RWPE2 (cell line): ENCODE results near the gene OTUD7B.
A peak's percentile ranks its signal among the peaks of the same experiment; 100 is the strongest.

ENCODE experiments used
- ATAC-seq: fragments of 200-7000 bp; cut with Tn5 transposase; 3 replicates; pipeline ENCODE4 v1.9.1; 2021; ENCODE audit warnings: low read depth
- DNase-seq: peaks from one replicate; pipeline ENCODE4 v3.0.0-alpha.2; 2020; ENCODE audit warnings: low spot score
- H3K27ac ChIP-seq: fragments of 450-650 bp; 2 replicates; pipeline ENCODE4 v1.5.1; 2017; ENCODE audit warnings: mild to moderate bottlenecking; ENCODE audit not compliant: poor library complexity, severe bottlenecking
- H3K27me3 ChIP-seq: fragments of 250-450 bp; sonication (Bioruptor Pico); 2 replicates; pipeline ENCODE4 v1.5.1; 2021; ENCODE audit warnings: mild to moderate bottlenecking, moderate library complexity; ENCODE audit not compliant: insufficient read depth, poor library complexity, severe bottlenecking
- H3K36me3 ChIP-seq: fragments of 250-450 bp; sonication (Bioruptor Pico); 2 replicates; pipeline ENCODE4 v1.5.1; 2020; ENCODE audit warnings: low read depth, mild to moderate bottlenecking, moderate library complexity
- H3K4me1 ChIP-seq: fragments of 250-450 bp; sonication (Bioruptor Pico); 2 replicates; pipeline ENCODE4 v1.5.1; 2021; ENCODE audit warnings: mild to moderate bottlenecking, moderate library complexity; ENCODE audit not compliant: insufficient read depth, poor library complexity, severe bottlenecking
- H3K4me3 ChIP-seq: fragments of 250-450 bp; sonication (Bioruptor Pico); 2 replicates; pipeline ENCODE4 v1.5.1; 2021; ENCODE audit warnings: mild to moderate bottlenecking, moderate library complexity; ENCODE audit not compliant: severe bottlenecking
- H3K9me3 ChIP-seq: fragments of 250-450 bp; sonication (Bioruptor Pico); 2 replicates; pipeline ENCODE4 v1.5.1; 2021; ENCODE audit warnings: mild to moderate bottlenecking, moderate library complexity; ENCODE audit not compliant: severe bottlenecking
- TF ChIP-seq, protein P1 (sequence below): fragments of 450-650 bp; IDR thresholded peaks from one replicate; pipeline ENCODE4 v1.5.1; 2017; ENCODE audit warnings: mild to moderate bottlenecking, moderate library complexity; ENCODE audit not compliant: poor library complexity, severe bottlenecking

OTUD7B gene

GRCh38 chr1:150015651-150016131 is 5.2 kb upstream of the OTUD7B start:
- Histone ChIP-seq H3K4me3 (no peak overlapping the region), H3K4me1 (no peaks in the 10 kb centered on the region), H3K27ac (no peak overlapping the region), H3K27me3 (no peaks in the 10 kb centered on the region), H3K9me3 (no peaks in the 10 kb centered on the region), H3K36me3 (no peaks in the 10 kb centered on the region)
- ATAC-seq: no peak
- TF ChIP-seq, protein P1, sequence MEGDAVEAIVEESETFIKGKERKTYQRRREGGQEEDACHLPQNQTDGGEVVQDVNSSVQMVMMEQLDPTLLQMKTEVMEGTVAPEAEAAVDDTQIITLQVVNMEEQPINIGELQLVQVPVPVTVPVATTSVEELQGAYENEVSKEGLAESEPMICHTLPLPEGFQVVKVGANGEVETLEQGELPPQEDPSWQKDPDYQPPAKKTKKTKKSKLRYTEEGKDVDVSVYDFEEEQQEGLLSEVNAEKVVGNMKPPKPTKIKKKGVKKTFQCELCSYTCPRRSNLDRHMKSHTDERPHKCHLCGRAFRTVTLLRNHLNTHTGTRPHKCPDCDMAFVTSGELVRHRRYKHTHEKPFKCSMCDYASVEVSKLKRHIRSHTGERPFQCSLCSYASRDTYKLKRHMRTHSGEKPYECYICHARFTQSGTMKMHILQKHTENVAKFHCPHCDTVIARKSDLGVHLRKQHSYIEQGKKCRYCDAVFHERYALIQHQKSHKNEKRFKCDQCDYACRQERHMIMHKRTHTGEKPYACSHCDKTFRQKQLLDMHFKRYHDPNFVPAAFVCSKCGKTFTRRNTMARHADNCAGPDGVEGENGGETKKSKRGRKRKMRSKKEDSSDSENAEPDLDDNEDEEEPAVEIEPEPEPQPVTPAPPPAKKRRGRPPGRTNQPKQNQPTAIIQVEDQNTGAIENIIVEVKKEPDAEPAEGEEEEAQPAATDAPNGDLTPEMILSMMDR: no peak
- DNase-seq: no peak

- Histone ChIP-seq H3K9me3 (no peaks in the 10 kb centered on the region), H3K36me3 (no peaks in the 10 kb centered on the region; the same call in 1 of the 2 replicates), H3K4me1 (peaks cover 12% of the 10 kb centered on the region), H3K27ac (no peak overlapping the region), H3K4me3 (no peak overlapping the region), H3K27me3 (no peaks in the 10 kb centered on the region)
- DNase-seq (no peak), ATAC-seq (no peak)
- TF ChIP-seq, protein P1: no peak
Observed at GRCh38 chr1:150012611-150013010, 2.1 kb upstream of the OTUD7B start.

- peaks cover 18% of the 10 kb centered on the region for H3K4me1 ChIP-seq
- peak overlapping the region; percentile 83 for H3K27ac ChIP-seq
- peak overlapping the region; percentile 67 for H3K4me3 ChIP-seq
- ATAC-seq: peak; percentile 69
- H3K9me3 ChIP-seq: no peaks in the 10 kb centered on the region
- peaks cover 18% of the 10 kb centered on the region for H3K36me3 ChIP-seq
- H3K27me3 ChIP-seq: no peaks in the 10 kb centered on the region
- TF ChIP-seq, protein P1: no peak
- peak; percentile 47 for DNase-seq
Observed at GRCh38 chr1:150009604-150010392, 728 bp downstream of the OTUD7B start.

DNA sequence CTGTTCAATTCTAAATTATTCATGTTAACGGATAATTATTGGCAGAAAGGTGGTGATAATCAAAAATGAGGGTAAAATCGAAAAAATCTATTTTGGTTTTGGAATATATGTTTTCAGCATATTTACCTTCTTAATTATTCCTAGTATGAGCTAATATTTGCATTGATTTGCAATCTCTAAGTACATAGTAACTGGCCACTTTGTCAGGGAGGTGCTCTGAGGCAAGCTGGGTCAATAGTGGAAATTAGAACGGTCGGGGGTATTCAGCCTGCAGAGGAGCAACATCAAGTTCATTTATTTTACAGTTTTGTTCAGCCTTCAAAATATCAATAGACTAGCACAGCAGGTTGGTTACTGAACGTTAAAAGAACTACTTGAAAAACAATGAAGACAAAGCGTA is 1.8 kb downstream of the OTUD7B start:
- TF ChIP-seq, protein P1: no peak
- peaks cover 18% of the 10 kb centered on the region for H3K4me1 ChIP-seq
- DNase-seq: no peak
- H3K36me3 ChIP-seq: peaks cover 27% of the 10 kb centered on the region
- ATAC-seq: no peak
- no peaks in the 10 kb centered on the region for H3K27me3 ChIP-seq
- peak overlapping the region; percentile 67 for H3K4me3 ChIP-seq
- H3K27ac ChIP-seq: peak overlapping the region; percentile 83
- no peaks in the 10 kb centered on the region for H3K9me3 ChIP-seq

DNA sequence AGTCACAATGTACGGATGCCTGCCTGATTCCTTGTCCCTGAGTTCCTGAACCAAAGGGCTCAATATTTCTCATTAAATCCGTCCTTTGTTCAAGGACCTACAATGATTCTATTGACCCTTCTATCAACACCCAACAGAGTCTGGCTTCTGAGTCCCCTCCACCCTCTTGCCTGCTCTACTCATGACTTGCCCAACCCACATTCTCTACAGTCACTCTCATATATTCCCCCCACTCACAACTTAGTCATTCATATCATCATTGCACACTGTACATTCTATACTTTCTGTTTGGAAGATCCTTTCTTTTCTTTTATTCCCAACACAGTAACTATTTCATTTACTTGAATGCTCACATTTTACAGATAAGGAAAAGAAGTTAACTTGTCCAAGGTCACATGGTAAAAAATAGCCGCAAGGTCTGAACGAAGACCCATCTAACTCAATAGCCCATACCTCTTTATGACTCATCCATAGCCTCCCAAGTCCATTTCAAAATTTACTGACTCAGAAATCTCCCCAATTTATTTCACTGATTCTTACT is 3.6 kb downstream of the OTUD7B start:
- DNase-seq (no peak), ATAC-seq (no peak)
- H3K36me3 ChIP-seq: peaks cover 30% of the 10 kb centered on the region
- no peak overlapping the region for H3K27ac ChIP-seq
- peaks cover 18% of the 10 kb centered on the region for H3K4me1 ChIP-seq
- H3K4me3 ChIP-seq: no peak overlapping the region
- H3K9me3 ChIP-seq: no peaks in the 10 kb centered on the region
- TF ChIP-seq, protein P1: no peak
- H3K27me3 ChIP-seq: no peaks in the 10 kb centered on the region
